DMS 273 (cell line): ENCODE results near the gene EYS.

Source experiments
- DNase-seq: peaks from one replicate; lab custom pipeline; 2025; ENCODE audit not compliant: unreplicated experiment; lab: John Stamatoyannopoulos, UW

EYS gene

DNA sequence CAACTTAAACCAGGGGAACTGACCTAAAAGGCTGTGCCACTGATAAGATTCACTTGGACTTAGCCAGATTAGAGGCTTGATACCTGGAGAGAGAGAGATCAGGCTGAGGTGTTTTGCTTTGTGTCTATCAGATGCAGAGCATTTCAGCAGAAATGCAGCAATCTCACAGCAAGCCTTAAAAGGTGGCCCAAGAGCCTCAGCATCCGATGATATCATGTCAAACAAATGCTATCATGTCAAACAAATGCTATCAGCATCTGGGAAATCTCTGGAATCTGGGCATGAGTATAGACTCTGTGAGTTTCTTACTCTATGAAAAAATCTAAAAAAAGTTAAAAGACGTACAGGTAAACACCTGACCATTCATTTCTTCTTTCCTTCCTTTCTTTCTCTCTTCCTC is 718.9 kb downstream of the EYS start:
- no peak for DNase-seq

GRCh38 chr6:64987066-64987465 is 720.0 kb downstream of the EYS start:
- DNase-seq, result no peak

GRCh38 chr6:64985726-64986125 is 721.3 kb downstream of the EYS start:
- peak; percentile 9 for DNase-seq

GRCh38 chr6:64984948-64985347 is 722.1 kb downstream of the EYS start:
- DNase-seq, result no peak

DNA sequence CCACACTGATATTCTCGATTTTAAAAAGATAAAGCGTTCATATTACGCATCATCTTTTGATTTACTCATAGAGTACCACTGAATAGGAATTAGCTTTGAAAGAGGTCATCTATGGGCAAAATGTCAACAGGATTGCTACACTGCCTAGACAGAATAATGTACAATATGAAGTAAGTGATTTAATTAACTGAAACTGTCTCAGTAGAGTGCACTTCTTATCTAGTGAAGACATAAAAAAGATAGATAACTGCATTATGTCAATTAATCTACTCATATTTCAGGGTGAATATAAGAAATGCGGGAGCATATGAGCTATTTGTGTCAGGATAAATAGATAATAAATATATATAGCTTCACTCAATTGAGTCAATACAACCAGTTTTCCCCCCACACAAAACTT is 723.9 kb downstream of the EYS start:
- no peak for DNase-seq

DNA sequence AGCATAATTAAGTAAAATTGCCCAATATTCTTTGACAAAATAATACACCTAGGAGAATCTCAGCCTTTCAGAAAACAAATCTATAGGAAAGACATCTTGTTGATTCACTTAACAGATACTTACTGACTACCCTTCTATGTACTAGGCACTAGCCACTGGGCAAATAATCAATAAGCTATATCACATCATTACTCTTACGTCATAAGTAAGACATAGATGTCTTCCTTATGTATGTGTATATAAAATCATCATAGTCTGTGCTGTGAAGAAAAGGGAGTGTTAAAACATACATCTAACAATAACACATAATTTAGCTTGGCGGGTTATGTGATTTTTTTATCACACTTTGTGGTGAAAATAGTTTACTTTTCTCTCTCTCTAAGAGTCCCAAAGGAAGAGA is 733.9 kb downstream of the EYS start:
- DNase-seq, result no peak

- no peak for DNase-seq
These were observed 737.9 kb downstream of the EYS start for GRCh38 chr6:64969139-64969538.

DNA sequence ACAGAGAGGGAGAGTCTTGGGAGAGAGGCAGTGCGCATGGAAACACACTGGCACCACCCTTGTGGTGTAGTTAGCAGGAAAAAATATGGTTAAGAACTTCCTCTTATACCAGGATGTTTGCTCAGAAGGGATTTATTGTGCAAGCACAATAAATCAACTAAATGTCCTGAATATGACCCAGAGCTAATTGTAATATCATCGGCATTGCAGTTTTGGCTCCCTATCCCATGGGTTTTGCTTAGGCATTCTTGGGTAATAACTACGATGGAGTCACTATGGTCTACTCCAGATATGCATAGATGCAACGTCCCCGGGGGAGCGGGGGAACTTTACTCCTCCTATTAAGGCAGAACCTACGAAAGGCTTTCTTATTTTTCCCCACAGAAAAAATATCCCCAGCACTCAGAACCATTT is 751.6 kb downstream of the EYS start:
- DNase-seq, result no peak

- no peak for DNase-seq
These were observed 757.8 kb downstream of the EYS start for GRCh38 chr6:64949257-64949656.

DNA sequence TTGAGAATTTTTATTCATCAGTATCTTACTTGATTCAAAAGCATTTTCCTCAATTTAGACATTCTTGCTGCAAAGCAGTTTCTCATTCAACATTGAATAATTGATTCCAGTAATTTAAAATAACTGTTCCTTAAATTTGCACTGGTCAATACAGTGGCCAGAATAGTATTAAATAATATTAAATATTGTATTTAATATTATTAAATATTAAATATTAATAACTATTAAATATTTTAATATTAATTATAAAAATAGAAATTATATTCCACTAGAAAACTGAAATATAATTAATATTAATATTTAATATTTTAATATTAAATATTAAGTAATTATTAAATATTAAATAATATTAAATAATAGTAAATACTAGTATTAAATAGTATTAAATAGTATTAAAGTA is 758.8 kb downstream of the EYS start:
- no peak for DNase-seq

DNA sequence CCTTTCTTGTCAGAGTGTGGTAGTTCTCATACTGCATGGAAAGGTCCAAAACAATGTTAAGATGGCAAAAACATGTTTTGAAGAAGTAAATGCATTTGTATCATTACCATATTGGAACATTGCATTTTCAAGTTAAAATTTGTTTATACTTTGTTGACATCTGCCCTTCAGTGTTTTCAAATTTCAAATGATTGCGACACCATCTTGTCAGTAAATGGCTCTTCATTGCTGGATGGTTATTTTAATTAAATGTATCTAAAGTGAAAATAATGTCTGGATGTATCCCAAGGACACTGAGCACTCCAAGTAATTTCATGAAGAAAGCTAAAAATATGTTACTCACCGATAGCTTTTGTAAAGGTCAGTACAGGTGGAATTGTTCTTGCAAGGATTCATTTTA is 761.6 kb downstream of the EYS start:
- no peak for DNase-seq

- peak; percentile 19 for DNase-seq
These were observed 774.5 kb downstream of the EYS start for GRCh38 chr6:64932486-64932885.

GRCh38 chr6:64930681-64931080 is 776.3 kb downstream of the EYS start:
- DNase-seq, result peak; percentile 96

DNA sequence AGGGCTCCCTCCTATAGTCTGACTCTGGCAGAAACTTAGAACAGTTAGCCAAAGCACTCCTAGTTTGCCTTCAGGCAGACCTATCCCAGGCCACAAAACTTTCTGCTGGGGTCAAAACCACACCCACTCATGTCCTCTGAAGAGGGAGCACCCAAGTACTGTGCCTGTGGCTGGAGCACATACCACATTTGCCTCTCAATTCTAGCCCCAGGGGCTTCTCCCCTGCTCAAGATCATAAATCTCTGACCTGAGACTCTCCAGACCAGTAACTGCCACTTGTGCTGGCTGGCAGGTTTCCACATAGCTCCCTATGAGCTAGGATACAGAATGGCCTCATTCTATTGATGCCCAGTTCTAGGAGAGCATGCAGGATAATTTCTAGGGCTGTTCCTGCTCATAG is 781.0 kb downstream of the EYS start:
- DNase-seq, result peak; percentile 31

- no peak for DNase-seq
These were observed 786.8 kb downstream of the EYS start for GRCh38 chr6:64920257-64920656.

- no peak for DNase-seq
These were observed 792.9 kb downstream of the EYS start for GRCh38 chr6:64914124-64914523.

DNA sequence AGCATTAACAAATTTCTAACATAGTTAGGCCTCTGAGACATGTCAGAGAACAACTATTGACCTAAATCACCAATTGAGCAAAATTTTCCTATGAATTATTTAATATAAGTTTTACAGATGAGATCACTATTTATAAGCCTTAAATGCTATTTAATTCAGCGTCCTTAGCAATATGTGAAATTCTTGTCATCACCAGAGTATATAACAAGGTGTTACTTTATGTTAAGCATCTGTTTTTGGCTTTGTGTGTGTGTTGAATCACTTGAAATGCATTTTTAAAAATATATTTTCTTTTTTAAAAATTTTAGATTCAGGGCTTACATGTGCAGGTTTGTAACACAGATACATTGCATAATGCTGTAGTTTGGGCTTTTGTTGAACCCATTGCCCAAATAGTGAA is 794.1 kb downstream of the EYS start:
- DNase-seq, result no peak

DNA sequence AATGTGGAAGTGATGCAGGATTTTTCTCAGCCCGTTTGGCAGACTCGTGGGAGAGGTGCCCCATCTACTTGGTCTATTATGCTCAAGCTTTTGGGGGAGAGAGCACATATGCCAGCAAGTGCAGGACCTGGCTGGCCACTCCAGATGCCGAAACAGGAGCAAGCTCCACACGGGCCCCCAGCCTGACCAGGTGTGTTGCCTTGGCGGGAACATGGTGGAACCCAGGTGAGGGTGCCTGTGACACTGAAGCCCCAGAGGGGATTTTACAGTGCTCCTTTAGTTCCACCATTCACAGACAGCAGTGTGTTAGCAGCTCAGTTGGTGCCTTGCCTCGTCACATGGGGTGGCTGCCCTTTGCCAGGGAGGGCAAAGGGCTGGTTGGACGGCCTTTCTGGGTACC is 798.9 kb downstream of the EYS start:
- no peak for DNase-seq

- DNase-seq, result no peak
These were observed 802.4 kb downstream of the EYS start for GRCh38 chr6:64904616-64905015.

DNA sequence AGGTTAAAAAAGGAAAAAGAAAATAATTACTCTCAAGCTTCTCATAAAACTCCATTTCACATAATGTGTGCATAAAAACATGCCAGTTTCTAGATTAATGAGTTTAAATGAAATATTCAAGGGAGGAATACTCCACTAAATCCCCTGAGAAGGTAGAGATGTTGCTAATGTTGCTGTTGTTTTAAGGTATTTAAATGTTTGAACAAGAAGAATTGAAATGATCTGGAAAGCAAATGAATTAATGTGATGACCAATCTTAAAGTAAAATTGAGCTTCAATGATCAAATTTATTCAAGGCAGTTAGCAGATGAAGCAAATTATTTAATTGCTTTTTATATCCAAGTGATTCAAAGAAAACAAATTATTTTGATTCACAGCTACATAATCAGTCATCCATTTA is 804.4 kb downstream of the EYS start:
- DNase-seq, result no peak

DNA sequence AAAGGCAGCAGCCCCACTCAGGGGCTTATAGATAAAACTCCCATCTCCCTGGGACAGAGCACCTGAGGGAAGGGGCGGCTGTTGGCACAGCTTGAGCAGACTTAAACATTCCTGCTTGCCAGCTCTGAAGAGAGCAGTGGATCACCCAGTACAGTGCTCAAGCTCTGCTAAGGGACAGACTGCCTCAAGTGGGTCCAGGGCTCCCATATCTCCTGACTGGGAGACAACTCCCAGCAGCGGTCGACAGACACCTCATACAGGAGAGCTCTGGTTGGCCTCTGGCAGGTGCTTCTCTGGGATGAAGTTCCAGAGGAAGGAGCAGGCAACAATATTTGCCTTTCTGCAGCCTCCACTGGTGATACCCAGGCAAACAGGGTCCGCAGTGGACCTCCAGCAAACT is 810.1 kb downstream of the EYS start:
- DNase-seq, result no peak

- no peak for DNase-seq
These were observed 811.1 kb downstream of the EYS start for GRCh38 chr6:64895945-64896344.

GRCh38 chr6:64890609-64891008 is 816.4 kb downstream of the EYS start:
- DNase-seq, result no peak

- no peak for DNase-seq
These were observed 817.9 kb downstream of the EYS start for GRCh38 chr6:64889144-64889543.
